ENCODE measurements around the gene PCCA.

GRCh38 chr13:100146534-100146933 lies 57.6 kb downstream of the PCCA start:
- TF ChIP-seq CTCF (IDR thresholded peaks at IDR 0.05) (no peak), POLR2AphosphoS5 (IDR thresholded peaks at IDR 0.05) (no peak)

Measured in esophagus muscularis mucosa (tissue), 3 donors.